HG03064 (cell line): ENCODE measurements around the gene GRIA3.
"Not testable (repeated sequence)": the region's sequence is repeated elsewhere in the genome, so short reads cannot be mapped to it uniquely, and the experiment has no call there.

Source experiments
- ATAC-seq: cut with Tn5 transposase; IDR thresholded peaks from one replicate; pipeline ENCODE4 v1.9.1; 2021; ENCODE audit warnings: low read depth; ENCODE audit not compliant: unreplicated experiment

GRIA3 gene

GRCh38 chrX:123267220-123267619, 83.1 kb downstream of the GRIA3 start:
- no peak for ATAC-seq

DNA sequence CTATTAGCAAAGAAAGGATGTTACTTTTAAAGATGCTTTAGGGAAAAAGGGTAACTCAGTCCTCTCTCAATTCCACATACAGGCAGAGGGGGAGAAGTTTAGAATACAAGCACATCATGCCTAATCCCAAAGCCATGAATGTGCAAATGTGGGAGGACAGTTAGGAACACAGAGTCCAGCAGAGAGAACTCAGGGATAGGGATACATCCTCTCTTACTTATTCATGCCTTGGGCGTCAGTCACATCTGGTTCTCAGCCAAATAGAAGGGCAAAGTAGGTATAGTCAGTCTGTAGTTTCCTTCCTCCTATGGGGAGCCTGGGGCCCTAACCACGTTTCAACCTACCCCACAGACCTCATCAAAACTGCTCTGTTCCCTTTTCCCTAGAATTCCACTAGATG, 87.8 kb downstream of the GRIA3 start:
- no peak for ATAC-seq

DNA sequence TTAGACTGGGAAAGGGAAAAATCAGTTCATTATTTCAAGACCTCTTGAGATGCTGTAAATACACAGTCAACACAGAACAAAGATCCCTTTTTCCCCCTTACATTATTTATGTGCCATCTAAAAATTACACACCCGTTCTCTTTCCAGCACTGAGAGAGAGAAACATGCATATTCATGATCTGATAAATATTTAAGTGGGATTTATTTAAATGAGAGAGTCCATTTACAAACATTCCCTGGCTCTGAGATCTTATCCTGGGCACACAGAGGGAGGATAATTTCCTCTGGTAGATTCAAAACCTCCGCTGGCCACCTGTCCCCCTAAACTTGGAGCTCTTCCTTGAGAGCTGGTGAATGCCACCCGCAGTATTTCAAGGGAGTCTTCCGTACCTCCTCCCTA, 88.6 kb downstream of the GRIA3 start:
- ATAC-seq, result no peak

- ATAC-seq, result no peak
Observed at GRCh38 chrX:123274796-123275195, 90.7 kb downstream of the GRIA3 start.

DNA sequence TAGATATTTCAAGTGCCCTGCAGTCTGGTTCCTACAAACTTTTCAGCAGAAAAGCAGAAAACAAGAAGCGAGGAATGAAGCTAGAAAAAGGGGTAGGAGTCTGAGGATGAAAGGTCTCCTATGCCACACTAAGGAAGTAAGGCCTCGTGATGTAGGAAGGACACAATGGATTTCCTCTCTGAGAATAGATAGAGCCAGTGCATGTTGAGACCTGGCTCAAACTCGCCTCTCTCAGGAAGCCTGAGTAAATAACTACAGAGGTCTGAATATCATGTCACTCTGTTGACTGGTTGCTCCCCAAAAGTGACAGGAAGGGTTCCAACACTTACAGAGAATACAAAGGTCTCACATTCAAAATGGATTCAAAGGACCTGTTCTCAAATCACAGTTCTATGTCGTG, 93.3 kb downstream of the GRIA3 start:
- ATAC-seq, result no peak

- no peak for ATAC-seq
Observed at GRCh38 chrX:123277821-123278220, 93.7 kb downstream of the GRIA3 start.

DNA sequence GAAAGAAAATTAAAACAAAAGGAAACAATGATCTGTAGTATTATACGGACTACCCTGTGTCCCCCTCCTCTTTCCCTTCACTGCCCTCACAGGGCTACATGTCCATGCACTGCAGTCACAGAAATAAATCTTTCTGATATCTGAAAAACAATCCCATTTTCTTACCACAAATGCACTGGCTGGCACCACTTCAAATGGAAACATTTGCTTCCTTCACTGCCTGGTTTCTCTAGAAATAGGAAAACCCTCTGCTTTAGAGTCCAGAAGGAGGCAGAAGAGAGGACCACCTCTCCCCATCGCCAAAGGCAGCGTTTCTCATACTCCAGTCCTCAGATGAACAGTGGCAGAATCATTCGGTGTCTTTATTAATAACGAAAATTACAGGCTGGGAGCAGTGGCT, 98.2 kb downstream of the GRIA3 start:
- no peak for ATAC-seq

GRCh38 chrX:123283407-123283806, 99.3 kb downstream of the GRIA3 start:
- ATAC-seq, result not testable (repeated sequence)

DNA sequence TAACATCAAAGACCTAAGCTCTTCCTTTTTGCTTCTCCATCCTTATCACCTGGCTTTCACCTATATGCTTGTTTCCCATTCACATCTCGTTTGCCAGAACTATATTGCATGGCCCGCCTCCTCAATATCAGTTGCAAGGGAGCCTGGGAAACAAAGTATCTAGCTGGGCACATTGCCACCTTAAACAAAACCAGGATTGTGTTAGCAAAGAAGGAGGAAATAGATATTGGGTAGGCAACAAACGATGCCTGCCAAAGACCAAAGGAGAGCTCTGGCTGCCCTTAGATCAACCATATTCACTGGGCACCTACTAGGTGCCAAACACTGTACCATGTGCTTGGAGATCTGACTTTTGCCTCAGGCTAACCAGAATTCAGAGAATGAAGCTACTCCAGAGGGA, 107.5 kb downstream of the GRIA3 start:
- ATAC-seq, result no peak

GRCh38 chrX:123298026-123298425, 113.9 kb downstream of the GRIA3 start:
- no peak for ATAC-seq

DNA sequence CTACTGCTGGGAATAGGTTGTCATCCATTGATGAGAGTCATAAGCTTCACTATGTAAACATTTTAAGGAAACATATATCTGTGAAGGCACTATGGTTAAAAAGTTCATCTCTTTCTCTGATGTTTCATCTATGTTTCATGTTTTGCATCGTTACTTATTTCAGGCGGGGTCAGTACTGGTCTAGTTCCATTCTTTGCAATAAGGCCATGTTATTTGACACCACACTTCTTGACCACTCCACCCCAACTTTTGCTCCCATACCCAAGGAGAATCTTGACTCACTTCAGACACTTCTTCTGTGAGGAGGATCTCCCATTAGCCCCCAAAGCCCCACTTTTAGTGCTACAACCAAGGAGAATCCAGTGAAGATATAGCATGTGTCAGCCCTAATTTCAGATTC, 119.4 kb downstream of the GRIA3 start:
- ATAC-seq, result no peak

- no peak for ATAC-seq
Observed at GRCh38 chrX:123308658-123309057, 124.6 kb downstream of the GRIA3 start.

DNA sequence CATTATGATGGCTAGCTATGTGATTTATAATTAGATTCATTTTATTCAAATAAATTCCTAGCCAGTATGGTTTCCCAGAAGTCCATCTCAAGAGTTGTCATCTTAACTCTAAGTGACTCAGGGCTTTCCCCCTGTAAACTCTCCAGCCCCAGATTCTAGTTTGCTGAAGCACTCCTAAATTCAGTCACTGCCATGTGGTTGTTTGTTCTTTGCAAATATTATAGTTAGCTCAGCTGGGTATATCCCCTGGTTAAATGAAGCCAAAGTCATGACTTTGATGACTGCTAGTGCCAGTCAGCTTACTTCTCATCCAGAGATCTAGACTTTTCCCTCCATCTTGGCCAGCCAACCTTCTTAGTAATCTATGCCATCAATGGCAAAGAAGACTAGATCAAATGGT, 126.0 kb downstream of the GRIA3 start:
- no peak for ATAC-seq

GRCh38 chrX:123311486-123311885, 127.4 kb downstream of the GRIA3 start:
- no peak for ATAC-seq

DNA sequence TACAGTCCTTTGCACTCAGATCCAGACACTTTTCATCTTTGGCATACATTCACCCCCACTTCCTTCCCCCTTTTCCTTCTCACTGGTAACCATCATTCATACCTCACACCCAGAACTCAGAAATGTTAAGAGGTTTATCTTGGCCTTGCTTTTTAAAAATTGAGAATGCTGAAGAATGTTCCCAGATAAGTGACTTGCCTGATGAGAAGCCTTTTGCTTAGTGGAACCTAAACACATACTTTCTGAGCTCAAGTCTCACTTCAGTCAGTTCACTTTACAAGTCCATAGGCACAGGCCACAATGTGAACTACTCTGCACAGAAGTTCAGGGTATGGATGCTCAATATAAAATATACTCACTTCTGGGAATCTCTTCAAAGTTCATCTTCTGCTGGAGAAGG, 129.4 kb downstream of the GRIA3 start:
- ATAC-seq, result no peak

DNA sequence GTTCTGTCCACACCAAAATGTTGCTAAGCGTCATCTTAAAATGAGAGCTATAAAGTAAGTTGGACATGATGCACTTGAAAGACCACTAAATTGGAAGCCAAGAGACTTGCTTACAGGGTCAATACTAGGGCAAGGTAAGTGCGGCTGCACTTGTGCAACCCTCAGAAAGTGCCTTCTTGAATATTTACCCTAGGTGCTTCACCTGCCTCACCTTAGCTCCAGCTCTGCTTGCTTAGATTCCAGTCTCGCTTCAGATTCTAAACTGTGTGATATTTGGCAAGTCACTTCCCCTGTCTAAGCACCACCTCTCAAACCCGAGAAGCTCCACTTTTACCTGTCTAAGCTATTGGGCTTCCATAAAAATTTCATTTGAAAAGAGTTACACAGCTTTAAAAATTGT, 136.5 kb downstream of the GRIA3 start:
- ATAC-seq, result no peak

GRCh38 chrX:123322536-123322935, 138.5 kb downstream of the GRIA3 start:
- no peak for ATAC-seq

GRCh38 chrX:123324625-123325024, 140.5 kb downstream of the GRIA3 start:
- ATAC-seq, result no peak

DNA sequence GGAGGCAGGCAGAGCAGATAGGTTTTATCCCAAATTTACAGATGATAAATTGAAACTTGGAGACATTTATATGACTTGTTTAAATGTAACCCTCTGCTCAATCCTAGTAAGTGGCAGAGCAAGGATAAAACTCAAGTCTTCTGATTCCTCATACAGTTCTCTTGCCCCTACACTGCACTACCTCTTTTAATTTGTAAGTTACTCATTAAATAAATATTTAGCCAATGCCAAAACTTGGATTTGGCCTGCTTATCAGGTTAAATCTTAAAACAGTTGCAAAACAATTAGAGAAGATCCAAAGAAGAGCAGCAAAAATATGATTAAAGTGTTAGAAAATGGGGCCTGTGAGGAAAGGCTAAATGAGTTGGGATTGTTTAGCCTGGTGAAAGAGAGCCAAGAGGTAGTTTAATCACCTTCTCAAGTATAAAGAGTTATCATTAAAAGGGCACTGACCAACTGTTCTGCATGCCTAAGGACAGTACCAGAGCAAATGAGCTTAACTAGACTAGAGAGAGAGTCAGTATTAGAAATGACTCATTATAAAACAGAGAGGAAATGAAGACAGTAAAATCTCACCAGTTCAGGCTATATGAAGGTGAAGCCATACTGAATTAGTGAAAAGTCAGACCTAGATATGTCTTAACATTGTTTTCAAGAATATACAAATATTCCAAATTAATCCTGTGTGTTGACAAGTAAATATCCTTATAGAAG, 146.3 kb downstream of the GRIA3 start:
- peak; percentile 84 for ATAC-seq

DNA sequence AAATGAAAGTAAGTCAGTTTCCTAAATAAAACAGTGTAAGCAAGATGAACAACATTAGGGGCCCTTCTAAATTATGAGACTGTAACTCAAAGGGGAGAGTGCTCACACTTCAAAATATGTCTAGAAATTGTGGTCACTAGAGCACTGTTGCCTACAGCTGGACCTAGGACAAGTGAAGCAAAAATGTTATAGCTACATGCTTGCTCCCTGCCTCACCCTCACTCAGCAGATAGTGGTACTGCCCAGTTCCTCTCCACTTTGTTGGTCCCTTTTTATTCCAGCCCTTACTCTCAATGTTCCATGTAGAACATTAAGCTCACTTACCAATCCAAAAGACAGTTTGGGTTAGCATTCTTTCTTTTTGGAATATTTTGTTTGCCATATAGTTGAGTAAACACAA, 147.3 kb downstream of the GRIA3 start:
- no peak for ATAC-seq

GRCh38 chrX:123331859-123332258, 147.8 kb downstream of the GRIA3 start:
- ATAC-seq, result no peak

- no peak for ATAC-seq
Observed at GRCh38 chrX:123336666-123337065, 152.6 kb downstream of the GRIA3 start.
